Activated T-cell treated with anti-CD3 and anti-CD28 coated beads, Interleukin-2, amount 50 U/mL, for 72 hours (primary cell): ENCODE measurements around the gene RAMP2. TPM values are rescaled to one million over a fixed set of nuclear protein-coding genes. Genes with fewer than 3 reads are reported as not detected.
"Not testable (repeated sequence)": the region's sequence is repeated elsewhere in the genome, so short reads cannot be mapped to it uniquely, and the experiment has no call there.

Source experiments
- ATAC-seq, 2 donors: fragments of 150-1000 bp; cut with Tn5 transposase; replicated peaks in 1 of 2; 2 replicates each; pipeline ENCODE4 v1.10.0; 2021; ENCODE audit warnings: moderate library complexity in 2 of 2, mild to moderate bottlenecking in 1 of 2
- DNase-seq, 2 donors: peaks; one replicate each; pipeline ENCODE4 v3.0.0; 2021 to 2022; ENCODE audit warnings: mixed read lengths in 1 of 2
- H3K27ac Mint-ChIP-seq: one replicate; pipeline ENCODE4 v1.8.0; 2022; ENCODE audit warnings: mild to moderate bottlenecking, moderate library complexity, mixed read lengths
- H3K27me3 Mint-ChIP-seq: one replicate; pipeline ENCODE4 v1.8.0; 2022; ENCODE audit warnings: low read depth, mixed read lengths
- H3K36me3 Mint-ChIP-seq, 2 donors: one replicate each; pipeline ENCODE4 v1.8.0; 2022; ENCODE audit warnings: mixed read lengths in 2 of 2, mild to moderate bottlenecking in 1 of 2; ENCODE audit not compliant: insufficient read depth in 2 of 2
- H3K4me1 Mint-ChIP-seq: one replicate; pipeline ENCODE4 v1.8.0; 2022; ENCODE audit warnings: low read depth, mixed read lengths
- H3K4me3 Mint-ChIP-seq, 2 donors: one replicate each; pipeline ENCODE4 v1.8.0; 2022; ENCODE audit warnings: mild to moderate bottlenecking in 2 of 2, mixed read lengths in 2 of 2, moderate library complexity in 2 of 2
- H3K9me3 Mint-ChIP-seq, 2 donors: one replicate each; pipeline ENCODE4 v1.8.0; 2022; ENCODE audit warnings: mixed read lengths in 2 of 2
- total RNA-seq, 2 donors: library from RNA; stranded (reverse); gene quantifications; one replicate each; pipeline ENCODE4 v1.2.3, GENCODE V29; 2022

The RAMP2 gene
- total RNA-seq, 2 donors from 2014 or later = not detected

DNA sequence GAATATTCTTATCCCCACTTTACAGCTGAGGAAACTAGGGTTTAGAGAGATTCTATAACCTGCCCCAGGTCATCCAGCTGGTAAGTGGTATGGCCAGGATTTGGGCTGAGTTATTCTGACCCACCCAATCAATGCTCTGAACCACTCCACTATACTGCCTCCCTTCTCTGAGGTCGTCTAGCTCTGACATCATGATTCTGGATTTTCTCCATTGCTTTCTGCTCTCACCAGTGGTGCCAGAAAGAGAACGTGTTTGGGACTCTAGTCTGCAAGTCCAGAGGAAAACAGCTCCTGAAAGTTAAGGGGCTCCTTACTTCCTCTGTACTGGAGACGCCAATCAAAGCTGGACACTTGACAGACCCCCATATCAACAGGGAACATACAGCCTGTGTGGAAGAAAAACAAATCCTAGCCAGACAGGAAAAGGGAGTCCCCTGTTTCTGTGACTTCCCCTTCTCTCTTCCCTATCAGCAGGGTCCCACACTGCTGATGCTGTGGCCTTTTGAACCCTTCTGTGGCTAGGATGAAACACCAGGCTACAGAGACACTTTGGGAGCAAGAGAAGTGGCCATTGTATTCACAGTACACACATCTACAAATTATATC is 10.2 kb upstream of the RAMP2 start:
- H3K4me3 Mint-ChIP-seq = no peak overlapping the region
- H3K36me3 Mint-ChIP-seq = no peaks in the 10 kb centered on the region
- peaks cover 50% of the 10 kb centered on the region for H3K27me3 Mint-ChIP-seq
- no peak for DNase-seq
- no peak overlapping the region for H3K27ac Mint-ChIP-seq
- H3K9me3 Mint-ChIP-seq = no peaks in the 10 kb centered on the region
- ATAC-seq = no peak
- H3K4me1 Mint-ChIP-seq = no peaks in the 10 kb centered on the region

DNA sequence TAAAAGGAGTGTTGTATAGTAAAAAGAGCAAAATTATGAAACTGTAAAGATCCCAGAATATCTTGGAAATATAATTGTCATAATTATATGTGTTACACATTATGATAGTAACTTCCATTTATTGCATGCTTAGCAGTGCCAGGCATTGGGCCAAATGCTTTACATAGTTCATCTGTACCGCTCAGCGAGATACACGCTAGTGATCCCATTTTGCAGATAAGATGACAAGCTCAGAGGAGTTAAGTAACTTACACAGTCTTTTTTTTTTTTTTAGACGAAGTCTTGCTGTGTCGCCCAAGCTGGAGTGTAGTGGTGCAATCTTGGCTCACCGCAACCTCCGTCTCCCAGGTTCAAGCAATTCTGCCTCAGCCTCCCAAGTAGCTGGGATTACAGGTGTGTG is 9.4 kb upstream of the RAMP2 start:
- H3K27ac Mint-ChIP-seq = no peak overlapping the region
- no peak overlapping the region for H3K4me3 Mint-ChIP-seq

DNA sequence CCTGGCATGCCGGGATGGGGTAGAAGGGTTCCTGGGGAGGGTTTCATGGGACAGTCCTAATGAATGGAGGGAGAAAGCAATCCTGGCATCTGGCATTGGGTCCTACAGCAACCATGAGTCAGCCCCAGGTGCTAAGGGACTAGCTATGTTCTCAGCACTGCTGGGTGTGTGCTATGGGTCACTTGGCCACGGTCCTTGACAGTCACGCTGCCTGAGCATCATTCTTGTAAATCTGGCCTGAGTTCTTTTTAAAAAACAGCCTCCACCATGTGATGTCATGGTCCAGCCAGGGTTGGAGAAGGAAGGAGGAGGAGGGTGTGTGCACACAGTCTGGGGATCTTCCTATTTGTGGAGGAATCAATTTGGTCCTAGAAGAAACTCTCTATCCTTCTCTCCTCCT is 6.2 kb upstream of the RAMP2 start:
- H3K9me3 Mint-ChIP-seq = no peaks in the 10 kb centered on the region
- H3K4me3 Mint-ChIP-seq = no peak overlapping the region
- no peaks in the 10 kb centered on the region for H3K36me3 Mint-ChIP-seq
- peaks cover 67% of the 10 kb centered on the region for H3K27me3 Mint-ChIP-seq
- no peak for DNase-seq
- no peaks in the 10 kb centered on the region for H3K4me1 Mint-ChIP-seq
- H3K27ac Mint-ChIP-seq = no peak overlapping the region
- ATAC-seq = no peak

More for the DNA sequence above, 9.4 kb upstream of the RAMP2 start:
- peaks cover 56% of the 10 kb centered on the region for H3K27me3 Mint-ChIP-seq
- DNase-seq (no peak), ATAC-seq (no peak)
- no peaks in the 10 kb centered on the region for H3K9me3 Mint-ChIP-seq
- H3K4me1 Mint-ChIP-seq = no peaks in the 10 kb centered on the region
- H3K36me3 Mint-ChIP-seq = no peaks in the 10 kb centered on the region

DNA sequence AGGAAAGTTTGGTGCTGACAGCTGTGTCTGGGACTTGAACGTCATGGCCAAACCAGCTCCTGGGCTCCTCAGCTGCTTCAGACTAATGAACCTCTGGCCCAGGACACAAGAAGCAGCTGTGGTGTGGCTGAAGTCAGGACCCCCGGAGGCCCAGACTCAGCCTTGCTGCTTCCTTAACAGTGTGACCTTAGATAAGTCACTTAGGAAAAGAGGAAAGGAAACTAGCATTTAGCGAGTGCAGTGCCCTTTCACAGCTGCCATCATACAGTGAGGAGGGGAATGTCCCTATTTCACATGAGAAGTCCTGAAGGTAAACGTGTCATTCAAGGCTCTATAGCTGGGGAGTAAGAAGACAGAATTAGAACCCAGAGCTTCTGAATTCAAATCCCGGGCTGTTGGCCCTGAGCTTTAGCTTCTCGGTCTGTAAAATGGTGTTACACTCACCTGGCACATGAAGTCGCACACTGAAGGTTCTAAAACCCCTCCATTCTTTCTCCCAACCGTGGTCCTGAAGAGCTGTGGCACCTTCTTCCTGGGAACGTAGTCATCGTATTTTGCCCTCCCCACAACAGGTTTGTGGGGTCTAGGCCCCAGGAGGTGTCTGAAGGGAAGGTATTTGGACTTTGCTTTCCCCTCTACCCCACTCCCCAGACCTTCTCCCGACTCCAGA is 910 bp upstream of the RAMP2 start:
- DNase-seq (no peak), ATAC-seq (no peak)
- H3K27ac Mint-ChIP-seq = no peak overlapping the region
- H3K27me3 Mint-ChIP-seq = peaks cover 72% of the 10 kb centered on the region
- no peaks in the 10 kb centered on the region for H3K36me3 Mint-ChIP-seq
- H3K4me1 Mint-ChIP-seq = peaks cover 4% of the 10 kb centered on the region
- peak overlapping the region; percentile 56 to 64 for H3K4me3 Mint-ChIP-seq
- no peaks in the 10 kb centered on the region for H3K9me3 Mint-ChIP-seq

DNA sequence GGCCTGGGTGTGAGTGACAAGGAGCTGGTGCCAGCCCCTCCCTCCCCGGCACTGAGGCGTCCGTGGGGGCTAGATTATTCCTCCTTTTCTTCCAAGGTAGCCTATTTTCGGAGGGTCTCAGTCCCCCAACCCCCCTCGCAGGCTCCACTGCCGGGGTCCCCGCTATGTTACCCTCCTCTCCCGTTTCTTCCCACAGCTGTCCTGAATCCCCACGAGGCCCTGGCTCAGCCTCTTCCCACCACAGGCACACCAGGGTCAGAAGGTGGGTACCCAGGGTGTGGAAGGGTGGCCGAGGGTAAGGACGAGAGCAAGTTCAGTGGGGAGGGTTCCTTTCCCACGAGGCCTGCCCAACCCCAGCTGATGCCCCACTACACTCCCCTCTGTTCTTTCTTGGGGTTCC is 611 bp downstream of the RAMP2 start:
- DNase-seq (no peak), ATAC-seq (no peak)
- no peaks in the 10 kb centered on the region for H3K36me3 Mint-ChIP-seq
- no peaks in the 10 kb centered on the region for H3K9me3 Mint-ChIP-seq
- peaks cover 72% of the 10 kb centered on the region for H3K27me3 Mint-ChIP-seq
- peaks cover 4% of the 10 kb centered on the region for H3K4me1 Mint-ChIP-seq
- peak overlapping the region; percentile 36 to 53 for H3K4me3 Mint-ChIP-seq
- H3K27ac Mint-ChIP-seq = no peak overlapping the region

DNA sequence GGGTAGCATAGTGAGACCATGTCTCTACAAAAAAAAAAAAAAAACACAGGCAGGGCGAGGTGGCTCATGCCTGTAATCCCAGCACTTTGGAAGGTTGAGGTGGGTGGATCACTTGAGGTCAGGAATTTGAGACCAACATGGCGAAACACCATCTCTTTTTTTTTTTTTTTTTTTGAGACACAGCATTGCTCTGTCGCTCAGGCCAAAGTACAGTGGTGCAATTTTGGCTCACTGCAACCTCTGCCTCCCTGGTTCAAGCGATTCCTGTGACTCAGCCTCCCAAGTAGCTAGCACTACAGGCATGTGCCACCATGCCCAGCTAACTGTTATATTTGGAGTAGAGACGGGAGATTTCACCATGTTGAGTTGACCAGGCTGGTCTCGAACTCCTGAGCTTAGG is 5.1 kb downstream of the RAMP2 start:
- Mint-ChIP-seq H3K9me3 (no peaks in the 10 kb centered on the region), H3K4me3 (no peak overlapping the region), H3K4me1 (no peaks in the 10 kb centered on the region), H3K27me3 (peaks cover 55% of the 10 kb centered on the region), H3K36me3 (no peaks in the 10 kb centered on the region), H3K27ac (no peak overlapping the region)
- DNase-seq (no peak), ATAC-seq (no peak)

DNA sequence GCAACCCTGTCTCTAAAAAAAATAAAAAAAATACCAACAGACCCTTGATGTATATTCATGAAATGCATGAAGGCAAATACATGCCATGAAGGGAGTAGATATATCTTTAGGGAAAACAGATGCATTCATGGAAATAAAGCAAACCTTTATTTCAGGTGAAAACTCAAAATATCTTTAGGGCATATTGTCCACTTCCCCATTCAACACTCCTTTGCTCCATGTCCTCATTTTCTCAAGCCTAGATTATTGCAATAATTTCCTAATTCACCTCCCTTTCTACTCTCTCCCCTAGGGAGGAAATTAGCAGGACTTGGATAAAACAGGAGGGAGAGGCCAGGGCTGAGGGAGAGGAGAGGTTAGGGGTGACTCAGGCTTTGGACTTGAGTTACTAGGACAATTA is 6.5 kb downstream of the RAMP2 start:
- no peaks in the 10 kb centered on the region for H3K9me3 Mint-ChIP-seq

DNA sequence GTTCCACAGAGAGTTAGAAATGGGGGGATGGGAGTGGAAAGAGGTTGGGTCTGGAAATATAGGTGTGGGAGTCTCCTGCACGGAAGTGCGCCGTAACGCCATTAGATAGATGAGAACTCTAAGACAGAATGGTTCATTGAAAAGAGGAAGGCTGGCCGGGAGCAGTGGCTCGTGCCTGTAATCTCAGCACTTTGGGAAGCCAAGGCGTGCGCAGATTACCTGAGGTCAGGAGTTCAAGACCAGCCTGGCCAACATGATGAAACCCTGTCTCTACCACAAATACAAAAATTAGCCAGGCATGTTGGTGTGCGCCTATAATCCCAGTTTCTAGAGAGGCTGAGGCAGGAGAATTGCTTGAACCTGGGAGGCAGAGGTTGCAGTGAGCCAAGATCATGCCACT is 7.0 kb downstream of the RAMP2 start:
- not testable (repeated sequence) for DNase-seq, H3K36me3 Mint-ChIP-seq, H3K4me3 Mint-ChIP-seq, ATAC-seq, H3K9me3 Mint-ChIP-seq, H3K27ac Mint-ChIP-seq
- peaks cover 13% of the 10 kb centered on the region for H3K4me1 Mint-ChIP-seq
- peaks cover 40% of the 10 kb centered on the region for H3K27me3 Mint-ChIP-seq

More for the DNA sequence above, 6.5 kb downstream of the RAMP2 start:
- peaks cover 45% of the 10 kb centered on the region for H3K27me3 Mint-ChIP-seq
- no peak for ATAC-seq
- H3K36me3 Mint-ChIP-seq = no peaks in the 10 kb centered on the region
- no peak overlapping the region for H3K27ac Mint-ChIP-seq
- no peak overlapping the region for H3K4me3 Mint-ChIP-seq
- H3K4me1 Mint-ChIP-seq = peaks cover 8% of the 10 kb centered on the region
- no peak for DNase-seq

DNA sequence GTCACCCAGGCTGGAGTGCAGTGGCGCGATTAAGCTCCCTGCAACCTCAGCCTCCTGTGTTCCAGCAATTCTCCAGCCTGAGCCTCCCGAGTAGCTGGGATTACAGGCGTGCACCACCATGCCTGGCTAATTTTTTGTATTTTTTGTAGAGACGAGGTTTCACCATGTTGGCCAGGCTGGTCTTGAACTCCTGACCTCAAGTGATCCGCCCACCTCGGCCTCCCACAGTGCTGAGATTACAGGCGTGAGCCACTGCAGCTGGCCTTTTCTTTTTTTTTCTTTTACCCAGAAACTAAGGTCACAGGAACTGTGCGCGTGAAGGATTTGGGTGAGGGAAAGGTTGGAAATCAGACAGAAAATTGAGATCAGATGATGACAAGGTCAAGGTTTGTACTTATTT is 8.9 kb downstream of the RAMP2 start:
- H3K9me3 Mint-ChIP-seq, DNase-seq, ATAC-seq, H3K36me3 Mint-ChIP-seq, H3K4me3 Mint-ChIP-seq, H3K27ac Mint-ChIP-seq: not testable (repeated sequence)
- H3K4me1 Mint-ChIP-seq = peaks cover 25% of the 10 kb centered on the region
- peaks cover 25% of the 10 kb centered on the region for H3K27me3 Mint-ChIP-seq

DNA sequence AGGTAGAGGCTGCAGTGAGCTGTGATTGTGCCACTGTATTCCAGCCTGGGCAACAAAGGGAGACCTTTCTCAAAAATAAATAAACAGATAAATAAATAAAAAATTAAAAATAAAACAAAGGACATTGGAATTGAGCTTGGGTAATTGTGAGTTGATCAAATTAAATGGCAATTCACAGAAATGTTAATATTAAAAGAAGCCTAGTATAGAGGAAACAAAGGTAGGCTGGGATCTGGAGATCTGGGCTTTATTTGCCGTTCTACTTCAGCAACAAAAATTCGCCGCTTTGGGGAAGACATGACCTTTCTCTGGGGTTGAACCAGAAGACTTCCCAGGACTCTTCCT is 11.9 kb downstream of the RAMP2 start:
- peak; percentile 11 to 29 for ATAC-seq
- Mint-ChIP-seq H3K27ac (peak overlapping the region; percentile 98), H3K27me3 (peaks cover 8% of the 10 kb centered on the region), H3K4me3 (peak overlapping the region; percentile 99), H3K9me3 (no peaks in the 10 kb centered on the region), H3K36me3 (peaks cover 1 to 8% of the 10 kb centered on the region in 2 donors), H3K4me1 (peaks cover 25% of the 10 kb centered on the region)
- no peak for DNase-seq

DNA sequence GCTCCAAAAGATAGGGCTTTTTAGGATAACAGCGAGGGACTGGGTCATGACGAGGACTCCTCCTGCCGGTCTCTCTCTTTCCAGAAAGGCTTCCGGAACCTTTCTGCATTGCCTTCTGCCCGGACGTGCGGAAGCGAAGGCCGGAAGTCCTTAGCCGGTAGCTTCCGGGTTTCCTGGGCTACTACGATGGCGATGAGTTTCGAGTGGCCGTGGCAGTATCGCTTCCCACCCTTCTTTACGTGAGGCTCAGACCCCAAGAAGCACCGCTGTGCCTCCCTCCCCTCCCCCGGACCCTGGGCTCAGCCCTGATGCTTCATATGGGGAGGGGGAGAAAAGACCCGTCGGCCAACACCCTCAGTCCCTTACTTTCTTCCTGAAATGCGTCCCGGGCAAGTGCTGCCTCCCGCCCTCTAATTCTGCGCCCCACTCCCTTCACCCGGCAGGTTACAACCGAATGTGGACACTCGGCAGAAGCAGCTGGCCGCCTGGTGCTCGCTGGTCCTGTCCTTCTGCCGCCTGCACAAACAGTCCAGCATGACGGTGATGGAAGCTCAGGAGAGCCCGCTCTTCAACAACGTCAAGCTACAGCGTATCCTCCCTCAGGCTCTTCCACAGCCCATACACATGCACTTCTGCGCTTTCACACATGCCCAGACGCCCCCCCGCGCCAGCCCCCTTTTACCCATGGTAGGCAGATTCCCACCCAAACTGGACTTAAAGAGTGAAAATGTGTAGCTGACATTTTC is 12.4 kb downstream of the RAMP2 start, which contains the start of gene VPS25:
Gene VPS25, plus strand, starts transcription at position 160 of the 746 bp plus-strand sequence. Its CDS starts 27 bp downstream, at position 187.
- peak; percentile 96 to 98 for ATAC-seq
- Mint-ChIP-seq H3K9me3 (no peaks in the 10 kb centered on the region), H3K27ac (peak within 1 kb of the TSS; percentile 98), H3K27me3 (peaks cover 2% of the 10 kb centered on the region), H3K36me3 (peaks cover 1 to 8% of the 10 kb centered on the region in 2 donors), H3K4me3 (peak within 1 kb of the TSS; percentile 99), H3K4me1 (peaks cover 25% of the 10 kb centered on the region)
- DNase-seq = peak; percentile 78 to 79

DNA sequence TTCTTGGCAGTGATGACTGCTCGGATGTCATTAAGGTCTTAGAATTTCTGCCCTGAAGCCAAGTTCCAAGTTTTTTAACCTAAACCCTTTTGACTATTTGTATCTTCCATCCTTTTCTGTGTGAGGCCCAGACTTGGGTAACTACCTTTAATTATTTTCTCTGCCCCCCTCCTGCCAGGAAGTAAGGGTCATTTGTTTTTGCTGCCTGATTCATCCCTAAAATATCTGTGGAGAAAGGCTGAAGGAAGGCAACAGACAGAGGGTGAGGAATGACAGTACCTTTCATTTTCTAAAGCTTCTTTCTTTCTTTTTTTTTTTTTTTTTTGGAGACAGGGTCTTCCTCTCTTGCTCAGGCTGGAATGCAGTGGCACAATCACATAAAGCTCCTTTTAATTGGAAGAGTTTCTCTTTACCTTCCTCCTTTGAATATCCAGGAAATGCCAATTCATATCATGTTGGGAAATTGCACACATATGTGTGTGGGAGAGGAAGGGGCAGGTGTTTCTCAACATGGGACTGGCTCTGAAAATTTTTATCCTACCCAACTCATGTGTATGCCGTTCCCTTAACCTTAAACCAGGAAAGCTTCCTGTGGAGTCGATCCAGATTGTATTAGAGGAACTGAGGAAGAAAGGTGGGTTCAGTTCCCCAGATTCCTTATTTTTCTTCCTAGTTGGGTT is 13.2 kb downstream of the RAMP2 start:
- peak overlapping the region; percentile 98 for H3K27ac Mint-ChIP-seq
- no peak for ATAC-seq
- peaks cover 25% of the 10 kb centered on the region for H3K4me1 Mint-ChIP-seq
- H3K27me3 Mint-ChIP-seq = no peaks in the 10 kb centered on the region
- H3K36me3 Mint-ChIP-seq = peaks cover 1 to 8% of the 10 kb centered on the region in 2 donors
- peak overlapping the region; percentile 99 for H3K4me3 Mint-ChIP-seq
- no peaks in the 10 kb centered on the region for H3K9me3 Mint-ChIP-seq
- DNase-seq = no peak

DNA sequence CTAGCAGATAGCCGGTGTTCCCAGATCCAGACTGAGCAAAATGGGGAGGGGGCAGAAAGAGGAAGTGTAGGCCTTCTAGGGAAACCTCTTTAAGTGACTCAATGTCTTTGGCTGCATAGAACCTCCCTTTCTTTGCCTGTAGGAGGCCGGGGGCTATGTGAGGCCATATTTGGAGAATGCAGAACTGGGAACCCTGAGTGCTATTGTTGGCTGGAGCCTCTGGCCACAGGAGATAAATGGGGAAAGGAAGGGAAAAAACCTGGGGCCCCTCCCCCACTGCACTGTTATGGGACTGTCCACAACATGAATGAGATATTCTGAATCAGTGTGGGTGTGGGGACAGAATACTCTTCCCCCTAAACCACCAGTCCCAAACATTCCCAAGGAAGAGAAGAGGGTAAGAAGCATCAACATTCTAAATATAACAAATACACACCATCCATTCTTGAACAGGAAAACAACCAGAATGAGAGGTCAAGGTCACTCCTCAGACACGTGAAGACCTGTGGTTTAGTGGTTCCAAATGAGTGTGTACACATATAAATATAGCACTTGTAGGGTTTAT is 14.6 kb downstream of the RAMP2 start:
- Mint-ChIP-seq H3K9me3 (no peaks in the 10 kb centered on the region), H3K27ac (no peak overlapping the region), H3K4me3 (peak overlapping the region; percentile 99), H3K27me3 (no peaks in the 10 kb centered on the region), H3K36me3 (peaks cover 1 to 8% of the 10 kb centered on the region in 2 donors), H3K4me1 (peaks cover 32% of the 10 kb centered on the region)
- DNase-seq = no peak
- no peak for ATAC-seq
